Measurements from ENCODE around the gene ZNF423.

Gene ZNF423

DNA sequence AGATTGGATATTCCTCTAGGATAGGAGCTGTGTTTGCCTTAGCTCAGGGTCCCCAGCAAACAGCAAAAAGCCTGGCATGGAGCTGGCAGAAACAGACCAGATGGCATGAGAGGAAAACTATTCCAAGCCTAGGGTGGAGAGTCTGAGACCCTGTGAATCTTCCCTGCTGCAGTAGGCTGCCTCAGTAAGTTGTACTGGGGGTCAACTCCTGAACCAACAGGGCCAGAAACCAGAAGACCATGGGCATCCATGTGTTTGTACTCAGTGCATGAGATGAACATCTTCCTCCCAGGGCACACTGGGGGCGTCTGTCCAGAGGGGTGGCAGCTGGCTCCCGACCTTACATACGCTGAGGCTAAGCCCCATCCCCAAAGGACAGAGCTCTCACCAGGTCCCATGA lies 267.9 kb downstream of the ZNF423 start:
- Histone ChIP-seq H3K4me3 (ENCODE audit: low read depth, low read length, poor library complexity, severe bottlenecking) (no peak overlapping the region), H3K36me3 (ENCODE audit: insufficient read depth, low read length) (no peaks in the 10 kb centered on the region), H3K9me2 (ENCODE audit: low read depth, low read length) (no peaks in the 10 kb centered on the region), H3K9me3 (ENCODE audit: low read length) (no peaks in the 10 kb centered on the region), H3K9ac (ENCODE audit: low read length) (no peak overlapping the region), H4K20me1 (ENCODE audit: insufficient read depth, low read length) (no peaks in the 10 kb centered on the region), H3K27me3 (ENCODE audit: insufficient read depth, low read length) (no peaks in the 10 kb centered on the region; the same call in 1 of the 2 replicates), H3F3A (ENCODE audit: insufficient read depth, low read length) (no peaks in the 10 kb centered on the region), H3K4me2 (ENCODE audit: low read length) (no peak overlapping the region), H3K27ac (ENCODE audit: low read depth, low read length, poor library complexity, severe bottlenecking) (no peak overlapping the region), H3K79me2 (ENCODE audit: insufficient read depth, low read length) (no peaks in the 10 kb centered on the region), H2AFZ (ENCODE audit: low read length) (no peak overlapping the region), H3K4me1 (ENCODE audit: insufficient read depth, low read length, severe bottlenecking) (no peaks in the 10 kb centered on the region)
- no peak for TF ChIP-seq EZH2 (IDR thresholded peaks at IDR 0.05; ENCODE audit: borderline replicate concordance, low read length)
- TF ChIP-seq, protein P1, sequence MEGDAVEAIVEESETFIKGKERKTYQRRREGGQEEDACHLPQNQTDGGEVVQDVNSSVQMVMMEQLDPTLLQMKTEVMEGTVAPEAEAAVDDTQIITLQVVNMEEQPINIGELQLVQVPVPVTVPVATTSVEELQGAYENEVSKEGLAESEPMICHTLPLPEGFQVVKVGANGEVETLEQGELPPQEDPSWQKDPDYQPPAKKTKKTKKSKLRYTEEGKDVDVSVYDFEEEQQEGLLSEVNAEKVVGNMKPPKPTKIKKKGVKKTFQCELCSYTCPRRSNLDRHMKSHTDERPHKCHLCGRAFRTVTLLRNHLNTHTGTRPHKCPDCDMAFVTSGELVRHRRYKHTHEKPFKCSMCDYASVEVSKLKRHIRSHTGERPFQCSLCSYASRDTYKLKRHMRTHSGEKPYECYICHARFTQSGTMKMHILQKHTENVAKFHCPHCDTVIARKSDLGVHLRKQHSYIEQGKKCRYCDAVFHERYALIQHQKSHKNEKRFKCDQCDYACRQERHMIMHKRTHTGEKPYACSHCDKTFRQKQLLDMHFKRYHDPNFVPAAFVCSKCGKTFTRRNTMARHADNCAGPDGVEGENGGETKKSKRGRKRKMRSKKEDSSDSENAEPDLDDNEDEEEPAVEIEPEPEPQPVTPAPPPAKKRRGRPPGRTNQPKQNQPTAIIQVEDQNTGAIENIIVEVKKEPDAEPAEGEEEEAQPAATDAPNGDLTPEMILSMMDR (IDR thresholded peaks at IDR 0.05; ENCODE audit: low read length) = no peak

GRCh38 chr16:49587511-49587910 lies 268.4 kb downstream of the ZNF423 start:
- Histone ChIP-seq H3K4me1 (ENCODE audit: insufficient read depth, low read length, severe bottlenecking) (no peaks in the 10 kb centered on the region), H3K27me3 (ENCODE audit: insufficient read depth, low read length) (no peaks in the 10 kb centered on the region; the same call in 1 of the 2 replicates), H3K9me2 (ENCODE audit: low read depth, low read length) (no peaks in the 10 kb centered on the region), H3K4me3 (ENCODE audit: low read depth, low read length, poor library complexity, severe bottlenecking) (no peak overlapping the region), H3F3A (ENCODE audit: insufficient read depth, low read length) (no peaks in the 10 kb centered on the region), H3K9ac (ENCODE audit: low read length) (no peak overlapping the region), H3K79me2 (ENCODE audit: insufficient read depth, low read length) (no peaks in the 10 kb centered on the region), H3K4me2 (ENCODE audit: low read length) (no peak overlapping the region), H3K36me3 (ENCODE audit: insufficient read depth, low read length) (no peaks in the 10 kb centered on the region), H2AFZ (ENCODE audit: low read length) (no peak overlapping the region), H3K27ac (ENCODE audit: low read depth, low read length, poor library complexity, severe bottlenecking) (no peak overlapping the region), H3K9me3 (ENCODE audit: low read length) (no peaks in the 10 kb centered on the region), H4K20me1 (ENCODE audit: insufficient read depth, low read length) (no peaks in the 10 kb centered on the region)
- TF ChIP-seq EZH2 (IDR thresholded peaks at IDR 0.05; ENCODE audit: borderline replicate concordance, low read length) = no peak
- TF ChIP-seq, protein P1 (IDR thresholded peaks at IDR 0.05; ENCODE audit: low read length) = no peak

- Histone ChIP-seq H3K9me2 (ENCODE audit: low read depth, low read length) (no peaks in the 10 kb centered on the region), H3K36me3 (ENCODE audit: insufficient read depth, low read length) (no peaks in the 10 kb centered on the region), H3K4me2 (ENCODE audit: low read length) (no peak overlapping the region), H3K9me3 (ENCODE audit: low read length) (no peaks in the 10 kb centered on the region), H3K4me1 (ENCODE audit: insufficient read depth, low read length, severe bottlenecking) (no peaks in the 10 kb centered on the region), H3K79me2 (ENCODE audit: insufficient read depth, low read length) (no peaks in the 10 kb centered on the region), H3K4me3 (ENCODE audit: low read depth, low read length, poor library complexity, severe bottlenecking) (no peak overlapping the region), H4K20me1 (ENCODE audit: insufficient read depth, low read length) (no peaks in the 10 kb centered on the region), H3F3A (ENCODE audit: insufficient read depth, low read length) (no peaks in the 10 kb centered on the region), H3K27ac (ENCODE audit: low read depth, low read length, poor library complexity, severe bottlenecking) (no peak overlapping the region), H2AFZ (ENCODE audit: low read length) (no peak overlapping the region), H3K27me3 (ENCODE audit: insufficient read depth, low read length) (no peaks in the 10 kb centered on the region; the same call in 1 of the 2 replicates), H3K9ac (ENCODE audit: low read length) (no peak overlapping the region)
- TF ChIP-seq, protein P1 (IDR thresholded peaks at IDR 0.05; ENCODE audit: low read length) = no peak
- TF ChIP-seq EZH2 (IDR thresholded peaks at IDR 0.05; ENCODE audit: borderline replicate concordance, low read length) = no peak
Observed at GRCh38 chr16:49586466-49587450, 269.2 kb downstream of the ZNF423 start.
